Inferior parietal cortex (tissue), 1 donor: ENCODE measurements around the gene LBH.

Experiments
- DNase-seq: peaks from one replicate; pipeline ENCODE4 v3.0.0-alpha.2; 2016; ENCODE audit errors: extremely low spot score

The LBH gene

DNA sequence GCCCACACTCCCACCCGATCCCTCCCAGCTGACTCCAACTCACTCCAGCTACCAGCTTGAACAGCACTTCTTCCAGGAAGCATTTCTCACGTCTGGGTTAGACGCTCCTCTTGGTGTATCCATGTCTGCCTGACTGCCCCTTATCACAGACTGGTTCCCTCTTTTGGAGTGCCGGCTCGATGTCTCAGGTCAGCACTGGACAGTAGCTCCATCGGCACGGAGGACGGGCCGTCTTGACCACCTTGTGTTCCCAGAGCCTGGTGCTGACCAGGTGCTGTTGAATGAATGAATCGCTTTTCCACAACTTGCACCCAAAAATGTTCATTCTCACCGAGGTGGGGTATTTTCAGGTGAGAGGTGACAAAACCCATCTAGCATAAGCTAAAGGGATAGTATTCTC, 71.8 kb downstream of the LBH start:
- no peak for DNase-seq

DNA sequence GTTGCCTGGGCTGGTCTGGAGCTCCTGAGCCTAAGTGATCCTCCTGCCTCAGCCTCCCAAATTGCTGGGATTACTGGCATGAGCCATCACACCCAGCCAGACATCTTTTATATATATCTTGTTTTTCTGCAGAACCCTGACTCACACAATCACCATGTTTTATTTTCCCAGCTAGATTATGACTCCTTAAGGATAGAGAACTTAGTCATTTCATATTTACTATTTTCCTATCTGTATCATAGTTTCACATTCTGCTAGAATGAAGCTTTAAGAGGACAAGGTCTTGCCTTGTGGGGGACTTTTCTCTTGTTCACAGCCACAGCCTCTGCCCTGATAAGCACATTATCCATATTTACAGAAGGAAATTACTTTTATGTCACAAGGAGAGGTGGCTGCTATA, 73.9 kb downstream of the LBH start:
- no peak for DNase-seq

DNA sequence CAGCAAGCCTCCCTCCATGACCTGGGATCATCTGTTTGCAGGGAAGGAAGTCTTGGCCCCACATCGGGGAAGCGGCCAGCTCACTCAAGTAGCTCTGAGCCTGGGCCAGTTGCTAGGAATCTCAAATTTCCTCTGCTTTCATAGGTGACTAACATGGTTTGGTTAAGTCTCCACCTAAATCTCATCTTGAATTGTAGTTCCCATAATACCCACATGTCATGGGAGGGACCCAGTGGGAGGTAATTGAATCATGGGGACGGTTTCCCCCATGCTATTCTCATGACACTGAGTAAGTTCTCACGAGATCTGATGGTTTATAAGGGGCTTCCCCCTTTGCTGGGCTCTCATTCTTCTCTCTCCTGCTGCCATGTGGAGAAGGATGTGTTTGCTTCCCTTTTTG, 75.2 kb downstream of the LBH start:
- DNase-seq, result no peak

DNA sequence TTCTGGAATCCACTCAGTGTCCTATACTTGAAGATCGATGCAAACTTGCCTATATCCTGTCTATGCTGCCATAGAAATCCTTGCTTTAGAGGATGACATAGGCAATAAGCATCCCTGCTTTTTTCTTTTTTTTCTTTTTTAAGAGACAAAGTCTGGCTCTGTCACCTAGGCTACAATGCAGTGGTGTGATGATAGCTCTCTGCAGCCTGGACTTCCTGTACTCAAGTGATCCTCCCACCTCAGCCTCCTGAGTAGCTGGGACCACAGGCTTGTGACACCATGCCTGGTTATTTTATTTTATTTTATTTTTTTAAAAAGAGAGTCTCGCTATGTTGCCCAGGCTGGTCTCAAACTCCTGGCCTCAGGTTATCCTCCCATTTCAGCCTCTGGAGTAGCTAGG, 76.9 kb downstream of the LBH start:
- no peak for DNase-seq
